ENCODE measurements around the gene DLX3.

Gene DLX3

DNA sequence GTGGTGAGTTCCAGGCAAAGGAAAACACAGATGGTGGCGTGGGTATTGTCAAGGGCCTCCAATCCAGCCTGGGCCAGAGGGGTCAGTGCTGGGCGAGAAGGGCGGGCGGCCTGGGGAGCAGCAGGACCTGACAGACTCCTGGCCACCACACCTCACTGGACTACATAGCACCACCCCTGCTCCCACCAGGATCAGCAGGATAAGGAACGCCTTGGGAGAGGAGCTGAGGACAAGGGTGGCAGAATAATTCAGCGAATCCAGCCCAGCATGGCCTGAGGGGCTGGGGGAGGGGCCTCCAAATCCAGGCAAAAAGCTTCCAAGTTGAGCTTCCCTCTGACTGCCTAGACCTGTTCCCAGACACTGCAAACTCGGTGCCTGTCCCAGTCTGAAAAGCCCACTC is 19.5 kb downstream of the DLX3 start:
- TF ChIP-seq EZH2 (IDR thresholded peaks at IDR 0.05; ENCODE audit: borderline replicate concordance, low read depth, low read length, severe bottlenecking), result no peak
- TF ChIP-seq, protein P1, sequence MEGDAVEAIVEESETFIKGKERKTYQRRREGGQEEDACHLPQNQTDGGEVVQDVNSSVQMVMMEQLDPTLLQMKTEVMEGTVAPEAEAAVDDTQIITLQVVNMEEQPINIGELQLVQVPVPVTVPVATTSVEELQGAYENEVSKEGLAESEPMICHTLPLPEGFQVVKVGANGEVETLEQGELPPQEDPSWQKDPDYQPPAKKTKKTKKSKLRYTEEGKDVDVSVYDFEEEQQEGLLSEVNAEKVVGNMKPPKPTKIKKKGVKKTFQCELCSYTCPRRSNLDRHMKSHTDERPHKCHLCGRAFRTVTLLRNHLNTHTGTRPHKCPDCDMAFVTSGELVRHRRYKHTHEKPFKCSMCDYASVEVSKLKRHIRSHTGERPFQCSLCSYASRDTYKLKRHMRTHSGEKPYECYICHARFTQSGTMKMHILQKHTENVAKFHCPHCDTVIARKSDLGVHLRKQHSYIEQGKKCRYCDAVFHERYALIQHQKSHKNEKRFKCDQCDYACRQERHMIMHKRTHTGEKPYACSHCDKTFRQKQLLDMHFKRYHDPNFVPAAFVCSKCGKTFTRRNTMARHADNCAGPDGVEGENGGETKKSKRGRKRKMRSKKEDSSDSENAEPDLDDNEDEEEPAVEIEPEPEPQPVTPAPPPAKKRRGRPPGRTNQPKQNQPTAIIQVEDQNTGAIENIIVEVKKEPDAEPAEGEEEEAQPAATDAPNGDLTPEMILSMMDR (IDR thresholded peaks at IDR 0.05; ENCODE audit: borderline replicate concordance, extremely low read depth, low read length, poor library complexity, severe bottlenecking), result no peak
- Histone ChIP-seq H2AFZ (ENCODE audit: low read depth, low read length) (no peak overlapping the region), H4K20me1 (ENCODE audit: insufficient read depth, low read length) (peaks cover 3% of the 10 kb centered on the region; the same call in 1 of the 2 replicates), H3K27me3 (ENCODE audit: insufficient read depth, low read length, poor library complexity) (peaks cover 38% of the 10 kb centered on the region), H3K27ac (ENCODE audit: low read length) (no peak overlapping the region), H3K9me3 (ENCODE audit: insufficient read depth, low read length, severe bottlenecking) (no peaks in the 10 kb centered on the region), H3K79me2 (ENCODE audit: insufficient read depth, low read length) (no peaks in the 10 kb centered on the region), H3K9ac (ENCODE audit: low read depth, low read length) (no peak overlapping the region), H3K36me3 (ENCODE audit: insufficient read depth, low read length) (no peaks in the 10 kb centered on the region), H3K4me1 (ENCODE audit: insufficient read depth, low read length) (no peaks in the 10 kb centered on the region), H3K4me2 (ENCODE audit: insufficient read depth, low read length) (no peak overlapping the region), H3K4me3 (ENCODE audit: low read depth in 1 of 2, low read length in 2 of 2) (no peak overlapping the region)
- ATAC-seq (ENCODE audit: insufficient read depth, low read depth) (no peak), DNase-seq (no peak)

DNA sequence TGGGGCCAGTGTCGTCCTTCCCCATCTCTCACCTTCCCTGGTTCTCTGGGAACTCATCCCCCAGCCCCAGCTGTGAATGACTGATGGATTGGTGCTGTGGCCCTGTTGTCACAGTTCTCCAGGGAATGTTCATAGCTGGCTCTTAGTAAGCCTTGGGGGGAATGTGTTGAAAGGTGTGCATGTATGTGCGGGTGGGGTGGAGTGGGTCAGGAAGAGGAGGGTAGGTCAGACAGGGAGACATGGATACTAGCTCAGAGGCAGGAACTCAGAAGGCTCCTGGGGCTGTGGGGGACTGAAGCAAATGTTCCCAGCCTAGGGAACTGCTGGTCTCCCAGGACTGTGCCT is 21.8 kb downstream of the DLX3 start:
- Histone ChIP-seq H3K79me2 (ENCODE audit: insufficient read depth, low read length) (no peaks in the 10 kb centered on the region), H3K27ac (ENCODE audit: low read length) (no peak overlapping the region), H3K4me2 (ENCODE audit: insufficient read depth, low read length) (no peak overlapping the region), H3K4me1 (ENCODE audit: insufficient read depth, low read length) (no peaks in the 10 kb centered on the region), H4K20me1 (ENCODE audit: insufficient read depth, low read length) (peaks cover 3% of the 10 kb centered on the region; the same call in 1 of the 2 replicates), H3K4me3 (ENCODE audit: low read depth in 1 of 2, low read length in 2 of 2) (no peak overlapping the region), H3K9ac (ENCODE audit: low read depth, low read length) (no peak overlapping the region), H2AFZ (ENCODE audit: low read depth, low read length) (no peak overlapping the region), H3K9me3 (ENCODE audit: insufficient read depth, low read length, severe bottlenecking) (no peaks in the 10 kb centered on the region), H3K27me3 (ENCODE audit: insufficient read depth, low read length, poor library complexity) (peaks cover 35% of the 10 kb centered on the region), H3K36me3 (ENCODE audit: insufficient read depth, low read length) (no peaks in the 10 kb centered on the region)
- no peak for ATAC-seq (ENCODE audit: insufficient read depth, low read depth)
- DNase-seq, result no peak
- no peak for TF ChIP-seq EZH2 (IDR thresholded peaks at IDR 0.05; ENCODE audit: borderline replicate concordance, low read depth, low read length, severe bottlenecking)
- TF ChIP-seq, protein P1 (IDR thresholded peaks at IDR 0.05; ENCODE audit: borderline replicate concordance, extremely low read depth, low read length, poor library complexity, severe bottlenecking), result no peak

DNA sequence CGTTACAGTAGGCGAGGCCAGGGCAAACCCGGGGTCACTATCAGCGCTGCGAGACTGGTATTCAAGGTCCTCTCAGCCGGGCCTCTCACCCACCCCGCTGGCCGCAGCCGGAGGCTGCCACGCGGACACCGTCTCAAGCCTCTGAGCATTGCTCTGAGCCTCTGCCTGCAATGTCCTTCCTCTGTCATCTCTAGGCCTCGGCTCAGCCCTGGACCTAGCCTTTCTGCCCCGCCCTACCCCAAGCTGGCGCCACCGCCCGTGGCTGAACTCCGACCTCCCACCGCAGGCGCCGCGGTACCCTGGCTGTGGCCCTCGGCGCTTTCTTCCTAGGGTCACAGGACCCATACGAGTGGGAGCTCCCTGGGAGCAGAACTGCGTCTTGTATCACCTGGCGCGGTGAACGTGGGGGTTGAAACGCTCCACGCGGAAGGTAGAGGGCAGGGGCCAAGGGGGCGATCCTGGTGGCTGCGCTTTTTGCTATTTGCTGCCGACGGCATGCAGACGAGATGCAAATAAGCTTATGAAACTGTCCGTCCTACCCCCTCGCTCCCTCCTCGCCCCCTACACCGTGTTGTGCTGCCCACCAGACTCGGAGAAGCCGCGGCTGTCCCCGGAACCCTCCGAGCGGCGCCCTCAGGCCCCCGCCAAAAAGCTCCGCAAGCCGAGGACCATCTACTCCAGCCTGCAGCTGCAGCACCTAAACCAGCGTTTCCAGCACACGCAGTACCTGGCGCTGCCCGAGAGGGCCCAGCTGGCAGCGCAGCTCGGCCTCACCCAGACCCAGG is 22.3 kb downstream of the DLX3 start:
- no peak overlapping the region for H3K4me2 ChIP-seq (ENCODE audit: insufficient read depth, low read length)
- H3K9ac ChIP-seq (ENCODE audit: low read depth, low read length), result no peak overlapping the region
- H3K36me3 ChIP-seq (ENCODE audit: insufficient read depth, low read length), result no peaks in the 10 kb centered on the region
- H2AFZ ChIP-seq (ENCODE audit: low read depth, low read length), result no peak overlapping the region
- peaks cover 38% of the 10 kb centered on the region for H3K27me3 ChIP-seq (ENCODE audit: insufficient read depth, low read length, poor library complexity)
- H3K4me1 ChIP-seq (ENCODE audit: insufficient read depth, low read length), result no peaks in the 10 kb centered on the region
- H3K4me3 ChIP-seq (ENCODE audit: low read depth in 1 of 2, low read length in 2 of 2), result no peak overlapping the region
- H3K79me2 ChIP-seq (ENCODE audit: insufficient read depth, low read length), result no peaks in the 10 kb centered on the region
- H3K27ac ChIP-seq (ENCODE audit: low read length), result no peak overlapping the region
- no peaks in the 10 kb centered on the region for H3K9me3 ChIP-seq (ENCODE audit: insufficient read depth, low read length, severe bottlenecking)
- DNase-seq (no peak), ATAC-seq (ENCODE audit: insufficient read depth, low read depth) (no peak)
- TF ChIP-seq, protein P1 (IDR thresholded peaks at IDR 0.05; ENCODE audit: borderline replicate concordance, extremely low read depth, low read length, poor library complexity, severe bottlenecking), result no peak
- TF ChIP-seq EZH2 (IDR thresholded peaks at IDR 0.05; ENCODE audit: borderline replicate concordance, low read depth, low read length, severe bottlenecking), result no peak
- H4K20me1 ChIP-seq (ENCODE audit: insufficient read depth, low read length), result peaks cover 3% of the 10 kb centered on the region; the same call in 1 of the 2 replicates

Measured in DND-41 (cell line).